HG03064 (cell line): Measurements from ENCODE around the gene GPHB5.

ENCODE experiments used
- ATAC-seq: cut with Tn5 transposase; IDR thresholded peaks from one replicate; pipeline ENCODE4 v1.9.1; 2021; ENCODE audit warnings: low read depth; ENCODE audit not compliant: unreplicated experiment

GPHB5 gene

DNA sequence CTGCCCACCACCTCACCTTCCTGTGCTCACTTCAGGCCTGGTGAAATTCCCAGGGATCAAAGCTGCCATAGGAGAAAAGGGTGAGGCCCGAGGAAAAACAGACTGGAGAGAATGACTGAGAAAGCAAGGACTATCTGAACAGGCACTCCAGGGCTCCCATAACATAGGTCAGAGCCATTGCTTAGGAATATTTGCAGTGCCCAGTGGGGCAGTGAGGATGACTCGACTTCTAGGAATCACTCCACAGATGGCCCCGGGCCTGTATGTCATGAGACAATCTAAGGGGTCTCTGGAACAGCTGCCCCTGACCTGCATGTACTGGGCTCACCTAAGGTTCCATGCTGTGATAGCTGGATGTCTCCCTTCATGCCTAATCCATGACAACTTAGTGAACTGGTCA lies 51.6 kb downstream of the GPHB5 start:
- ATAC-seq, result no peak

DNA sequence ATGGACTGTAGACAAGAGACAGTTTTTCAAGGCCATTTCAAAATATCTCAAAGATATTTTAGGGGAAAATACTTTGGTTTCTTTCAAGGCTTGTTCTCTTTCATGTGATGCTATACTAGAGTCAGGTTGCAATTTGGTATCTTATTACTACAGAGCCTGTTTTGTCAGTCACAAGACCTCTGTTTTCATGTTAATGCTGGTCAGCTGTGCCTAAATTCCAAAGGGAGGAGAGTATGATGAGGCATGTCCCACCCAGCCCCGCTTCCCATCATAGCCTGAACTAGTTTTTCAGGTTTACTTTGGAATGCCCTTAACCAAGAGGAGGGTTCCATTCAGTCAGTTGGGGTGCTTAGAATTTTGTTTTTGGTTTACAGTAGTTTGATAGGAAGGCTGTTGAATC lies 52.6 kb downstream of the GPHB5 start:
- ATAC-seq, result no peak
